ENCODE results near the gene GTF3C2.
"Not testable (repeated sequence)": the region's sequence is repeated elsewhere in the genome, so short reads cannot be mapped to it uniquely, and the experiment has no call there.

Gene GTF3C2

GRCh38 chr2:27353762-27354596 lies 2.6 kb downstream of the GTF3C2 start:
- no peak for DNase-seq (ENCODE audit: low read depth)
- H3K4me3 ChIP-seq (ENCODE audit: low read depth, low read length): no peak overlapping the region
- TF ChIP-seq, protein P1, sequence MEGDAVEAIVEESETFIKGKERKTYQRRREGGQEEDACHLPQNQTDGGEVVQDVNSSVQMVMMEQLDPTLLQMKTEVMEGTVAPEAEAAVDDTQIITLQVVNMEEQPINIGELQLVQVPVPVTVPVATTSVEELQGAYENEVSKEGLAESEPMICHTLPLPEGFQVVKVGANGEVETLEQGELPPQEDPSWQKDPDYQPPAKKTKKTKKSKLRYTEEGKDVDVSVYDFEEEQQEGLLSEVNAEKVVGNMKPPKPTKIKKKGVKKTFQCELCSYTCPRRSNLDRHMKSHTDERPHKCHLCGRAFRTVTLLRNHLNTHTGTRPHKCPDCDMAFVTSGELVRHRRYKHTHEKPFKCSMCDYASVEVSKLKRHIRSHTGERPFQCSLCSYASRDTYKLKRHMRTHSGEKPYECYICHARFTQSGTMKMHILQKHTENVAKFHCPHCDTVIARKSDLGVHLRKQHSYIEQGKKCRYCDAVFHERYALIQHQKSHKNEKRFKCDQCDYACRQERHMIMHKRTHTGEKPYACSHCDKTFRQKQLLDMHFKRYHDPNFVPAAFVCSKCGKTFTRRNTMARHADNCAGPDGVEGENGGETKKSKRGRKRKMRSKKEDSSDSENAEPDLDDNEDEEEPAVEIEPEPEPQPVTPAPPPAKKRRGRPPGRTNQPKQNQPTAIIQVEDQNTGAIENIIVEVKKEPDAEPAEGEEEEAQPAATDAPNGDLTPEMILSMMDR (IDR thresholded peaks at IDR 0.05; ENCODE audit: insufficient read depth, low read depth, low read length, missing control alignments): no peak

DNA sequence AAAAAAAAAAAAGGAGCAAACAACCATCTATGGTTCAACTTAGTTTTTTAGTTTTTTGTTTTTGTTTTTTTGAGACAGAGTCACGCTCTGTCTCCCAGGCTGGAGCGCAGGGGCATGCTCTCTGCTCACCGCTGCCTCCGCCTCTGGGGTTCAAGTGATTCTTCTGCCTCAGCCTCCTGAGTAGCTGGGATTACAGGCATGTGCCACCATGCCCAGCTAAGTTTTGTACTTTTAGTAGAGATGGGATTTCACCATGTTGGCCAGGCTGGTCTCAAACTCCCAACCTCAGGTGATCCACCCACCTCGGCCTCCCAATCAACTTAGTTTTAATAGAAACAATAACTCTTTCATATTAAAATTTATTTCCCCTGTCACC lies 3.2 kb downstream of the GTF3C2 start:
- not testable (repeated sequence) for H3K4me3 ChIP-seq (ENCODE audit: low read depth, low read length); DNase-seq (ENCODE audit: low read depth)

DNA sequence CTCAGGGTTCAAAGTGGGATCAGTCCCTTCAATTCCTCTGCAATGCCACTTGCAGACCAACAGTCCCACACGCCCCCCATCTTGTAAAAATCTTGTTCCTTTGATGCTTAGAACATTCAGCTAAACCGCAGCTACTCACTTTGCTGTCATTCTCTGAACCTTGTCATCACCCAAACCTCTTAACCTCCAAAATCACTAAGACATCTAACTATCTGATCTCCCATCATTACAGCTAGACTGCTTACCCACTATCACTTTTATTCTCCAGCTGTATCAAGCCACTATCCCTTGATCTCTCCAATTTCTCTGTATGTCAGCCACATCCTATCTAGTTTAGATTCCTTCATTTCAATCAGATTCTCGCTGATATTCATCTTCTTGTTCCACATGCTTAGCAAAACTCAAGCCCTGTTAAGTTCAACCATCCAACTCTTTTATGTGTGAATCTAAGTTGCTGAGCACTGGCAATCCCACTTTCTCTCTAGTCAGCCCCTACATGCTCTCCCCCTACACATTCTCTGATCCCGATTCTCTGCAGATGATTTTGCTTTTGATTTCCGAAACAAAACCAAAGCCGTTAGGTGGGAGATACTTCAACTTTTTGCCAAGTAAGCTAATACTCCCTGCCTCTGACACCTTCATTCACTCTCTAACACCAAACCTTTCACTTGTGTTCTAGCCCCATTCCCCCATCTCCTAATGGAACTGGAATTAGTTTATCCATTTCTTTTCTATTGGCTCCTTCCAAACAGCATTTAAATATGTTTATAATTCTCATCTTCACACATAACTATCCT lies 4.6 kb downstream of the GTF3C2 start:
- TF ChIP-seq, protein P1 (IDR thresholded peaks at IDR 0.05; ENCODE audit: insufficient read depth, low read depth, low read length, missing control alignments): no peak
- H3K4me3 ChIP-seq (ENCODE audit: low read depth, low read length): no peak overlapping the region
- DNase-seq (ENCODE audit: low read depth): no peak

GRCh38 chr2:27350106-27350693 lies 6.4 kb downstream of the GTF3C2 start:
- no peak overlapping the region for H3K4me3 ChIP-seq (ENCODE audit: low read depth, low read length)
- DNase-seq (ENCODE audit: low read depth): no peak
- TF ChIP-seq, protein P1 (IDR thresholded peaks at IDR 0.05; ENCODE audit: insufficient read depth, low read depth, low read length, missing control alignments): no peak

- no peak overlapping the region for H3K4me3 ChIP-seq (ENCODE audit: low read depth, low read length)
- DNase-seq (ENCODE audit: low read depth): no peak
- TF ChIP-seq, protein P1 (IDR thresholded peaks at IDR 0.05; ENCODE audit: insufficient read depth, low read depth, low read length, missing control alignments): no peak
Measured at GRCh38 chr2:27347641-27348040, 8.9 kb downstream of the GTF3C2 start.

- no peak overlapping the region for H3K4me3 ChIP-seq (ENCODE audit: low read depth, low read length)
- no peak for DNase-seq (ENCODE audit: low read depth)
- TF ChIP-seq, protein P1 (IDR thresholded peaks at IDR 0.05; ENCODE audit: insufficient read depth, low read depth, low read length, missing control alignments): no peak
Measured at GRCh38 chr2:27336173-27336572, 20.4 kb downstream of the GTF3C2 start.

GRCh38 chr2:27335311-27335710 lies 21.3 kb downstream of the GTF3C2 start:
- DNase-seq (ENCODE audit: low read depth): no peak
- H3K4me3 ChIP-seq (ENCODE audit: low read depth, low read length): no peak overlapping the region
- TF ChIP-seq, protein P1 (IDR thresholded peaks at IDR 0.05; ENCODE audit: insufficient read depth, low read depth, low read length, missing control alignments): no peak
